GM21447 (cell line): ENCODE measurements around the gene PSG7.
"Not testable (repeated sequence)": the region's sequence is repeated elsewhere in the genome, so short reads cannot be mapped to it uniquely, and the experiment has no call there.

ENCODE experiments used
- ATAC-seq: cut with Tn5 transposase; IDR thresholded peaks from one replicate; pipeline ENCODE4 v1.9.1; 2021; ENCODE audit not compliant: unreplicated experiment

The PSG7 gene

DNA sequence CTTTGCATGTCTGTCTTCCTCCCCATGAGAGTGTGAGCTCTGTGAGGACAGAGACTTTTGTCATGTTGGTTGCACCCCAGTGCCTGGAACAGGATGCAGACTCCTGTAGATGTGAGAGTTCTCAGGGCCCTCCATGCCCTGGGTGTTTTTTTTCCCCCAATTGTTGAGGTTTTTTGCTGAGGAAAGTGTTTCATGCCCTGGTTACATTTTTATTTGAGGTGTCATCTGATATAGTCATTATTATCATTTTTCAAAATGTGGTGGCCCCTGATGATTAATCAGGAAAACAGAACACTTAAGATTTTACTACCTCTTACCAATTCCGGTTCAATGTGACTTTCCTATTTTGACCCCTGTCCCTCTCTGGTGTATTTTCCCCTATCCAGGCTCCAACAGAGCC, 20.1 kb downstream of the PSG7 start:
- not testable (repeated sequence) for ATAC-seq

DNA sequence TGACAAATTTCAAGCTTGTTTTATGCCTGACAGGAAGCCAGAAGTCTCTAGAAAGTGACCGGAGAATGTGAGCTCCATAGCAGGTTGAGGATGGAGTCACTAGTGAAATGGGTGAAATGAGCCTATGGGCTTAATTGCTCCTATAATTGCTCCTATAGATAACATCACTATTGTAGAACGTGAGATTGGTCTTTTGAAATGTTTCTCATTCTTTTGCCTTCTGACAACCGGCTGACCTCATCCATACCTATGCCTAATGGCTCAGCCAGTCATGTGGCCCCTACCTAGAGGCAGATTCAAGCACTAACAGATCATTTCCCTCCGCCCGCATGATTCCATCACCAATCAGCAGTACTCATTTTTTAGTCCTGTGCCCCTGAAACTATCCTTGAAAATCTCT, 23.5 kb downstream of the PSG7 start:
- ATAC-seq: not testable (repeated sequence)

DNA sequence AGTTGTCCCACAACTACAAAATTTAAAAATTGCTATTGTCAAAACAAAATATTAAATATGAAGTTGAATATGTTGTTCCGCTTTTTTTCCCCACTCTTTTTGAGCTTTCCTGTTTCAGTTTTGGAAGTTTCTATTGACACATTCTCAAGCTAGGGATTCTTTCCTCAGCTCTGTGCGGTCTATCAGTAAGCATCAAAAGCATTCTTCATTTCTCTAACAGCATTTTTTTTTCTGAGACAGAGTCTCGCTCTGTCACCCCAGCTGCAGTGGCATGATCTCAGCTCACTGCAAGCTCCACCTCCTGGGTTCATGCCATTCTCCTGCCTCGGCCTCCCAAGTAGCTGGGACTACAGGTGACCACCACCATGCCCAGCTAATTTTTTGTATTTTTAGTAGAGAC, 24.1 kb downstream of the PSG7 start:
- not testable (repeated sequence) for ATAC-seq

DNA sequence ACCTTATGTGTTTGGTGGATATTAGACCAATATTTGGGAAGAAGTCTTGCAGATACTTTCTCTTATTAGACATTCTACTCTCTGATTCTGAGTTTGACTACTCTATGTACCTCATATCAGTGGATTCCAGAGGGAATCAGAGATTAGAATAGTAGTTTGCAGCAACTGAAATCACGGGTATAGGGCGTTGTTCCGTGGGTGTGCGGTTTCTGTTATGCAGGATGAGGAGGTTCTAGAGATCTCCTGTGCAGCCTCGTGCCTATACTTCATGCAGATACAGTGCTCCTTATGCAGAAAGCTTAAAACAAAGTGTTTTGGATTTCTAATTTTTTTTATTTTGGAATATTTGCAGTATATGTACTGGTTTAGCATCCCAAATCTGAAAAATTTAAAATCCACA, 25.3 kb downstream of the PSG7 start:
- not testable (repeated sequence) for ATAC-seq

DNA sequence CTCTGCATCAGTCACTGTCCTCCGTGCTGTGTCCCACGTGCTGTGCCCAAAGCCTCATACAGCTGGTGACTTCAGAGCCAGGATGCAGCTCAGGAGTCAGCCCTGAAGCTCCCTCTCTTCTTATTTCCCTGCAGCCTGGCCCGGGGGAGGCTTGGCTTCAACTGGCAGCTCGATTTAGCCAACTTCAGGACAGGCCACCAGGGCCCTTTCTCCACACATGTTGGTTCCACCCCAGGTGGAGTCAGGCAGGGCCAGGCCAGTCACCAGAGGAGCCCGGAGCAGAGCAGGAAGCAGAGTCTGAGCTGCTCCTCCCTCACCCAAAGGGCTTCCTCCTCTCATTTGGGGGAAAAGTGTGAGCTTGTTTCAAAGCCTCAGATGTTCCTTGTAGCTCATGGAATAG, 30.8 kb downstream of the PSG7 start:
- not testable (repeated sequence) for ATAC-seq

DNA sequence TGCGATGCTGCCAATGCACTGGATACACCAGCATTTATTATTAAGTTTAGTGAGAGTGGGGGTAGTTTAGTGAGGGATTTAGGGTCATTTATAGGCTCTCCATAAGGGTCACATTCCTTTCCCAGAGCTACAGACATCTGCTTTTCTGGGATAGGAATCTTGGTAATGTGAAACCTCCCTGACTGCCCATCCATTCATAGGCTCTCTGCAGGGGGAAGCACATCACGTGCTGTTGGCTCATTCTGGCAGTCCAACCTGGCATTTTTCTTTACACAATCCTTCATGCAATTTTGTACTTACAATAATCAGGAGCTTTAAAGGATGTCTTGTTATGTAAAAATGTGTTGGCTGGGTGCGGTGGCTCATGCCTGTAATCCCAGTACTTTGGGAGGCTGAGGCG, 36.4 kb downstream of the PSG7 start:
- ATAC-seq: not testable (repeated sequence)

DNA sequence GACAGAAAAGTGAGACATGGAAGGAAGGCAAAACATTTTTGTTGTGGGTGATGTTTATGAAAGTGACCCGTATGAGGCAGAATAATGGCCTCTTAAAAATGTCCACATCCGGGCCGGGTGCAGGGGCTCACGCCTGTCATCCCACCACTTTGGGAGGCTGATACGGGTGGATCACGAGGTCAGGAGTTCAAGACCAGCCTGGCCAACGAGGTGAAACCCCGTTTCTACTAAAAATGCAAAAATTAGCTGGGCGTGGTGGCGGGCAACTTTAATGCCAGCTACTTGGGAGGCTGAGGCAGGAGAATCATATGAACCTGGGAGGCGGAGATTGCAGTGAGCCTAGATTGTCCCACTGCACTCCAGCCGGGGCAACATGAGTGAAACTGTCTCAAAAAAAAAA, 37.3 kb downstream of the PSG7 start:
- ATAC-seq: not testable (repeated sequence)

DNA sequence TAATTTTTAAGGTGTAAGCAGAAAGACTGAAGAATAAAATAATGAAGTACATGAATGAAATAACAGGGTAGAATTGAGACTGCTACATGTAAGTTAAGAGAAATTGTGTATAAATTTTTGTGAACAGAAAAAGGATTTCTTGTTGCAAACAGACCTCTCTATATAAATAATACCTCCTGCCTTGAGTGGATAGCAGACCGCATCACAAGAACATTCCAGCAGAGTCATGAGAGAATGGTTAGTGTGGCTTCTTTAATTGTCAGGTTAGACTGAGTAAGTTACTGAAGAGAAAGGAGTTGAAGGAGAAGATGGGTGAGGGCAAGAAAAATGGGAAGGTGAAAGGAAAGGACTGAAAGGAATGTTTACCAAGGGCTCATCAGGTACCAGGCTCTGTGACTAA, 37.9 kb downstream of the PSG7 start:
- ATAC-seq: not testable (repeated sequence)

DNA sequence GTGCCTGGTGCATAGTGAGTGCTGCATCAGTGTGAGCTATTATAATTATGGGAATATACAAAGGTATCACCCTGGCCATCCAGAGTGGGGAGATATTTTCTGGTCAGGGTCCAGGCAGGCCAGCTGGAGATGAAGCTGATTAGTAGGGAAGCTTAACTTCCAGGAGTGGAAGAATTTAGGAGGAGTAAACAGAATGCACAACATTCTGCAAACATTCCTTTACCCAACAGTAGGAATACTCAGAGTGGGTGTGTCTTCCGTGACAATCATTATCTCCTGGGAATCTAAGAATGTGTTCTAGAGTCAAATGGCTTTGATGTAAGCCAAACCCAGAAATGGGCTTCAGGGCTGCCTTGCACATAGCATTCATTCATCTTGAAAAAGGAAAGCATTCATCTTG, 38.4 kb downstream of the PSG7 start:
- not testable (repeated sequence) for ATAC-seq

DNA sequence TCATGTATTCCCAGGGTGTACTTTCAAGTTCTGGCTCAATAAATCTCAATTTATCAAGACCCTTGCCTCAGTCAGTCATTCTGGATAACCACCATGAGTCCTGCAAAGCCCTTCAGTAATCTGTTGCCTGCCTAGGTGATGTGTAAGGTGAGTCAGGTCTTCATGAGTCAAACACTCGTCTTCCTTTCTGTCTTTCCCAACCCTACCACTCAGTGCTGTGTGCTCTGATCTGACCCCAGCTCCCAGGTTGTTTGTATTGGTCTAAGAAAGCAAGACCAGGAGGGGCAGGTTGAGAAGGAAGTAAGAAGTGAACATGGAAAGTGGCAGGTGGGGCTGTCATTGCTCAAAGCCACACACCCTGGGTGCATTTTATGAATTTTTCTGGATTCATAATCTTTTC, 39.3 kb downstream of the PSG7 start:
- ATAC-seq: not testable (repeated sequence)

DNA sequence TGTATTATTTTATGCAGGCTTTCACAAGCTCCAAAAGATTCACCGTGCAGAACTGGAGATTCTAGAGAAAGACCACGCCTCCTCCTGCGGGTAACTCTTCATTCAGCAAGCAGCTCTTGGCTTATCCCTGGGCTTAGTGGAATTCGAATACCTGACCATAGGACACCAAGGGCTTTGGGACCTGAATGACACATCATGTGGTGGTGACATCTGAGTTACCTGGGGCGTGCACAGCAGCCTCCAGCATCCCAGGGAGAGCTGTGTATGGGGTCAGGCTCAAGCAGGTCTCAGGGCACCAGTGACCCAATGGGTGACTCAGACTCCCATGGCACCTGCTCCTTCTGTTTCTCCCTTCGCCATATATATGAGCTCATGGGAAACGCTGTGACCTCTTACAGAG, 46.6 kb downstream of the PSG7 start:
- not testable (repeated sequence) for ATAC-seq

DNA sequence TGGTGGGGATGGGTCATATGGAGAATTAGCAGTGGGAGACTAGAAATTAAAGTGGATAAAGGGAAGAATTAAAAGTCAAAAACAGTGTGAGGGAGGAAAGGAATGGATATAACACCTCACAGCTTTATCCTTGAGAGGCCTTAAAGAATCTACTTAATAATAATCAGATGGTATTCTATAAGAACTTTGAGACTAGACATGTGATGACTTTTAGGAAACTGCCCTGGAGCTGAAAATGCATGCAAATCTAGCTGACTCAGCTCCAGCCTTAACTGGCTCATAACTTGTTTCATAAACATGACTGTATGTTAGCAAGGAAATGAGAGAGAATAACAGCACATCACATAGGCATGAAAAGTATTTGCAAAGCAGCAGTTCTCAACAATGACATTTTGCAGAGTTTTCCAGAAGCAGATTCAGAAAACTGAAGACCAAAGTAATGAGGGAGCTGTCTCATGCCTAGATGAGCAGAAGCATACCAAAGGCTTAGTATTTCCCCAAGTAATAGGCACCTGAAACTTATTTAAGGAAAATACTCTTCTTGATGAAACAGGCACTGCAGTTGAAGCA, 49.0 kb downstream of the PSG7 start:
- not testable (repeated sequence) for ATAC-seq

DNA sequence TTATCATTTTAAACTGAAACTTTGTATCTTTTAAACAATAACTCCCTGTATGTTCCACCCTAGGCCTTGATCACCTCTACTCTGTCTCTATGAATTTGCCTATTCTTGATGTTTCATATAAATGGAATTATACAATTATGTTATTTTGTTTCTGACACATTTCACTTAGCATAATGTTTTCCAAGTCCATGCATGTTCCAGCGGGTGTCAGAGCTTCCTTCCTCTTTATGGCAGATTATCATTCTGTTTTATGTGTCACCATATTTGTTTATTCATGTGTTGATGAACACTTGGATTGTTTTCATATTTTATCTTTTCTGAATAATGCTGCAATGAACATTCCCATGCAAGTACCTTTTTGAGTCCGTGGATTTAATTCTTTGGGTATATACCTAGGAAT, 54.3 kb downstream of the PSG7 start:
- ATAC-seq: not testable (repeated sequence)

DNA sequence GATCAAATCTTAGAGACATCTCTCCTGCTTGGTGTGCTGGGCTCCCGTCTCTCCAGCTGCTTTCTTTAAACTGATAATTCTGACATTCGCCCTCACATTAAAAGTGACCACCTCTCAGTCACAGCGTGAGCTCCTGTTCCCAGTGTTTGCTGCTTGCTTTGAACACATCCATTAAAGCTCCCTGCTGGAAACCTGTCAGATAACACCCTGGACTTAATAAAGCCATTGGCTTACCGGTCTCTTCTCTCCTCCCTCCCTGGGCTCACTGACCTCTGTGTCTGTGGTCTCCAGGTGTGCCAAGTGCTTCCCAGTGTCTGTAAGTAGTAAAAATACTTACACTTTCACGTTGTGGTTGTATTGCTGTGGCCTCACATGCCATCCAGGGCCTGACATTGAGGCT, 55.0 kb downstream of the PSG7 start:
- ATAC-seq: not testable (repeated sequence)

DNA sequence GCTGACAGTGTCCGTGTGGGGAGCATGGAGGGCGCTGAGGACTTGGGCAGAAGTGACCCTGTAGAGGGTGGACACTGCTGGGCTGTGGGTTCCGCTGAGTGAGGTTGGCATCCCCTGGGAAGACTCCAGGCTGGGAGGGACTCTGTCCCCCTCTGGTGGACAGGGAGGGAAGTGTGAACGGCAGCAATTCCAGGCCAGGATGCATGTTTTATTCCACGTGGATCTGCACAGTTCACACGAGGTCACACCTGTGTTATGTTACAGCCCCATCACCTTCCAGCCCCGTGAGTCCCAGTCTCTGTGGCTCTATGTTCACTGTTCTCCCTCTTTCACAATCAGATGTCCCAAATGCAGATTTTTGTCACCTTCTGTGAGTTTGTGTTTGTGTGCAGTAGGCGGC, 55.7 kb downstream of the PSG7 start:
- not testable (repeated sequence) for ATAC-seq

DNA sequence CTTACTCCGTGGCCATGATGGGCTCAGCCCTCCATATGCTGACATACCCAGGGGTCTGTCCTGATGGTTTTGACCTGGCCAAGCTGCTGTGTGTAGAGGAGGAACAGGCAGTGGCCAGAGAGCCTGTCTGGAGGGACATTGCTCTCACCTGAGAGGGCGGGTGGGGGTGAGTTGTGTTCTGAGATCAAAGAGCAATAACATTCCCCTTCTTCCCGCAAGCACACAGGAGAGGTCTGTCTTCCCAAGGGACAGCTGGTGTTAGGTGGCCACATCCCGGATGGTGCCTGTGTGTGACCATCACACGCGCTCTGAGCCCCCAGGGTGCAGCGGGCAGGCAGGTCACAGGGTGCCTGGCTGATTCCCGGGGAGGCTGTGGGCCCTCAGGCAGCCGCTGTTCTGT, 56.4 kb downstream of the PSG7 start:
- ATAC-seq: not testable (repeated sequence)

DNA sequence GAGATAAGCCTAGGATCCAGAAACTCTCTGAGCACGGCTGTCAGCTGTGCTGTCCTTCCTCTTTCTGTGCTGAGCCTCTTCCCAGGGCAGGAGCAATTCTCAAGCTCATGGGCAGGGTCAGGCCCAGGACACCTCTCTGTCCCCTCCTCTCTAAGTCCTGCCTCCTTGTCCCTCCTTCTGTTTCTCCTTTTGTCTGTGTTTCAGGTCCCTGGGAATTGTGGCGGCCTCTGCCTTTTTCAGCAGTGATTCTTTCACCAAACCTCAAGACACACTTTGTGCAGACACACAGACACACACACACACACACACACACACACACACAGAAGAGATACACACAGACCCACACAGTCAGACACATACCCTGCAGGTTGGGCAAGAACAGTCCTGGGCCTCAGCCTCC, 57.4 kb downstream of the PSG7 start, which contains the start of gene PSG1:
Gene PSG1 (minus strand): TSS at position 101 of the 400 bp plus-strand sequence. CDS start 132 bp downstream, outside the sequence.
- no peak for ATAC-seq

DNA sequence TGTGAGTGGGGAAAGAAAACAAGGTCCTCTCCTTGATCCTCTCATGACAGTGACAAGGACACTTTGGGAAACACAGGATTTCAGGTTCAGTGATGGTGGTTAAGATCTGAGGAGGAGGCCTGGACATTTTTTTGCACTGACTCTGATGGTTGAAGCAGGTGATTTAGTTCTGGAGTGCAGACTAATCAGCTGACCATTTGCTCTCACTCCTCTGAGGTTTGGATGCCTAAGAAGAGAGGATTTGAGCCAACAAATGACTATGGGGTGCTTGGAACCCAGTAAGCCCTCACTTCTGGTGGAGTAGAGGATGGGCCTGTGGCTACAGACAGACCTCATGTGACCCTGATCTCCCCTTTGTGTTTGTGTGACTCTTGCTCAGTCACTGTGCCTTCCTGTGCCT, 60.4 kb downstream of the PSG7 start:
- not testable (repeated sequence) for ATAC-seq

DNA sequence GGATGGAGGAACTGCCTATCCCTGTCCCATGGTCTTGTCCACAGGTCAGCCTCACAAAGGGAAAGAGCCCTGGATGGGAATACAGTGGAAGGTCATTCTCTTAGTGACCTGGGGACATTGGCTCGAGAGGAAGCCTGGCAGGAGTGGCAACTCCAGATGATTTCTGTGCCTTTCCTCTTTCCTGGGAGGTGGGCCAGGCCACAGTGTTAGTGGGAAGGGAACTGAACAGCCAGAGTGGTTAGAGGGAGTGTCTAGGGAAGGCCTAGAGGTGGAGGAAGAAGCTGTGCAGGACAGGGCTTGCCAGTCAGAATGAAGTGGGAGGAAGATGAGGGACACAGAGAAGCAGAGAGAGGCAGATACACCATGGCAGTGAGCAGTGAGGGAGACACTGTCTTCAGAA, 61.1 kb downstream of the PSG7 start:
- ATAC-seq: not testable (repeated sequence)

DNA sequence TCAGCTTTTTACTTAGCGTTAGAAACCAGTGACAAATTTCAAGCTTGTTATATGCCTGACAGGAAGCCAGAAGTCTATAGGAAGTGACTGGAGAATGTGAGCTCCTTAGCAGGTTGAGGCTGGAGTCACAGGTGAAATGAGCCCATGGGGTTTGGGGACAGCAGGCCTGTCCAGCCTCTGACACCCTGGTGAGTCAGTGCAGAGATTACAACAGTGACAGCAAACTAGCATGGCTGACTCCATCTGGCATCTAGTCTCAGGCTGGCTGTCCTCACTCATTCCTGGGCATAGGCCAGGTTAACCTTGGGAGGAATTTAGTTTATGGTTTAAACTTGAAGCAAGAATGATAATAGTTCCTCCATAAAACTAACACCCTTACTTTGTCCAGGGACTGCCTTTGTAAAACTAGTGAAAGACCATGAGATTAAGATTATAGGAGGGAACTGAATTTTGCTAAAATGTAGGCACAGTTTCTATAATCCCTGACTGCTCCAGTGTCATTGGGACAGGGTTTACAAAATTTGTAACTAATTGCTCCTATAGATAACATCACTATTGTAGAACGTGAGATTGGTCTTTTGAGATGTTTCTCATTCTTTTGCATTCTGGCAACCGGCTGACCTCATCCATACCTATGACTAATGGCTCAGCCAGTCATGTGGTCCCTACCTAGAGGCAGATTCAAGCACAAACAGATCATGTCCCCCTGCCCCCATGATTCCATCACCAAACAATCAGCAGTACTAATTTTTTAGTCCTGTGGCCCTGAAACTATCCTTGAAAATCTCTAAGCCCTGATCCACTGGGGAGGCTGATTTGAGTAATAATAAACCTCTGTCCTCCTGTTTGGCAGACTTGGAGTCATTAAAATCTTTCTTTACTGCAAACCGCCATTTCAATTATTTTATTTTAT, 61.9 kb downstream of the PSG7 start:
- not testable (repeated sequence) for ATAC-seq

DNA sequence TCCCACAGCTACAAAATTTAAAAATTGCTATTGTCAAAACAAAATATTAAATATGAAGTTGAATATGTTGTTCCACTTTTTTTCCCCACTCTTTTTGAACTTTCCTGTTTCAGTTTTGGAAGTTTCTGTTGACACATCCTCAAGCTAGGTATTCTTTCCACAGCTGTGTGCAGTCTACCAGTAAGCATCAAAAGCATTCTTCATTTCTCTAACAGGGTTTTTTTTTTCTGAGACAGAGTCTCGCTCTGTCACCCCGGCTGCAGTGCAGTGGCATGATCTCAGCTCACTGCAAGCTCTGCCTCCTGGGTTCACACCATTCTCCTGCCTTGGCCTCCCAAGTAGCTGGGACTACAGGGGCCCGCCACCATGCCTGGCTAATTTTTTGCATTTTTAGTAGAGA, 62.9 kb downstream of the PSG7 start:
- not testable (repeated sequence) for ATAC-seq
